Adrenal gland (tissue), 5 donors: Measurements from ENCODE around the gene BDNF.

Experiments
- CTCF ChIP-seq, 6 experiments: fragments of 450-650 bp in 4 of 6; fragments of 200-600 bp in 2 of 6; sonication (generic) in 1 of 6; IDR thresholded peaks; 1 replicate in 5 of 6; 2 replicates in 1 of 6; pipeline versions ENCODE4 v1.5.1 to v1.8.0; 2016 to 2021; ENCODE audit warnings: antibody characterized with exemption in 6 of 6, mild to moderate bottlenecking in 2 of 6, moderate library complexity in 1 of 6
- POLR2A ChIP-seq, 2 donors: fragments of 450-650 bp; IDR thresholded peaks; one replicate each; pipeline ENCODE4 v1.6.1; 2017; ENCODE audit warnings: antibody characterized with exemption in 2 of 2, mild to moderate bottlenecking in 2 of 2, moderate library complexity in 1 of 2
- donor health status: DM: no; HTN: no; CAD: no.

- TF ChIP-seq POLR2A (IDR thresholded peaks at IDR 0.05) (no peak), CTCF (IDR thresholded peaks at IDR 0.05) (no peak)
Observed at GRCh38 chr11:27611947-27612455, 88.3 kb downstream of the BDNF start.
